SKM-1 (cell line): ENCODE measurements around the gene CCDC187.
"Not testable (repeated sequence)": the region's sequence is repeated elsewhere in the genome, so short reads cannot be mapped to it uniquely, and the experiment has no call there.

Experiments used
- DNase-seq: peaks from one replicate; lab custom pipeline; 2025; ENCODE audit not compliant: unreplicated experiment; lab: John Stamatoyannopoulos, UW

Gene CCDC187

GRCh38 chr9:136303825-136304416, at the start of gene CCDC187:
Gene CCDC187, minus strand, starts transcription at chr9:136304094. Its CDS starts 264 bp downstream, at chr9:136303830.
- DNase-seq, result no peak

DNA sequence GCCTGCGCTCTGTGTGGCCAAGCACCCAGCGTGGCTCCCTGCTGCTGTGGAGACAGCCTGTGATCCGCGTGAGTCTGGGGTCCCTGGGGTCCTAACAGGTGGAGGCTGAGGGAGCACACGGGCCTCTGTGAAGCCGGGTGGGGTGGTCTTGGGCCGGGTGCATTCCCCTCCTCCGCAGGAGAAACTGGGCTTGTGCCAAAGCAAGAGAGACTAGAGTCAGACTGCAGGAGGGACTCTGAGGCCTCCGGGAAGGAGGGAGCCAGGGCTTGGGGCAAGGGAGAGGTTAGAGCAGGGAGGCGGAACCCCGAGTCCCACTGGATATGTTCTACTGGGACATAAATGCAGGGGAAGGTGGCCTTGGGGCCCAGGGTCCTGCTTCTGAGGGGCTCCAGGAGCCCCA, 49.2 kb upstream of the CCDC187 start:
- no peak for DNase-seq

DNA sequence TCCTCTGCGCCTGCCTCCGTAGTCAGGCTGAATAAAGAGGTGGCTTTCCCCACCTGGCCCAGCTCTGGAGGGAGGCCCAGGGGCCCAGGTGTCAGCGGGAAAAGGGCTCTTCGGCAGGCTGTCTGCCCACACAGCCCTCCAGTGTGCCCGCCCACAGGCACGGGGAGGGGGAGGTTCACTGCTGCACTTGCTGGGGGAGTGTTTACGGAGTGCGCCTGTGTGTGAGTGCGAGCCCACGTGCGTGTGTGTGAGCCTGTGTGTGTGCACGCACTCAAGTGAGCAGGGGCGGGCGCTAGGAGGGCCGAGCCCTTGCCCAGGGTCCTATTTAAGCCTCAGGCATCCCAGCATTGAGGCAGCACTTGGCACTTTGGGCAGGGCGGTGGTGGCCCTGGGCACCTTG, 48.8 kb upstream of the CCDC187 start:
- no peak for DNase-seq

DNA sequence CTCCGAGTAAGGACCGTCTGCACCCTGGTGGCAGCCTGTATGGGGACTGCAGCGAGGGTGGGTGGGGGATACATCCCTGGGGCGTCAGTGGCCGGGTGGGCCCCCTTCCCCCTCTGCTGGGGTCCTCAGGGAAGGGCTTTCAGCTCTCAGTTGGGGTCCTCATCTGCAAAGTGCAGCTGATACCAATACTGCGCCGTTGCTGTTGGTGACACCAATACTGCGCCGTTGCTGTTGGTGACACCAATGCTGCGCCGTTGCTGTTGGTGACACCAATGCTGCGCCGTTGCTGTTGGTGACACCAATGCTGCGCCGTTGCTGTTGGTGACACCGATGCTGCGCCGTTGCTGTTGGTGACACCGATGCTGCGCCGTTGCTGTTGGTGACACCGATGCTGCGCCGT, 48.0 kb upstream of the CCDC187 start:
- DNase-seq, result not testable (repeated sequence)

DNA sequence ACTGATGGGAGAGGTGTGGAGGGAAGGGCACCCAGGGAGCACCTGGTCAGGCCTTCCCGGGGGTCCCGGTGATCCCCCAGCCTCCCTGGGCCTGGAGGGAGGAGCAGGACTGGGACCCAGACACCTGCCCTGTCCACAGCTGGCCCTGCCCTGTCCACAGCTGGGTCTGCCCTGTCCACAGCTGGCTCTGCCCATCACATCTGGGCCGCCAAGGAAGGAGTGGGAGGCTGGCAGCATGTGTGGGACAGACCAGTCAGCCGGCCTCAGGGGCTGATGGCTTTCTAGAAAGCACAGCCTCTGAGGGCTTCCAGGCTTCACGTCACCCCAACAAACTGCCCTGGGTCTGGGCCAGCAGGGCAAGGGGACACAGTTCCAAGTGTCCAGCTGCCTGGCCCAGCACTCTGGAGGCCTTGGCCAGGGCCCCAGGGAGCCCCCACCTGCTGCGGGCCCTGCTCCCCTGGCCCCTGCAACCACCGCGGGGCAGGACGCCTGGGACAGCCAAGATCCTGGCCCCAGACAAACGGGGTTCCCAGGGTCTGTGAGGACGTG, 47.4 kb upstream of the CCDC187 start:
- no peak for DNase-seq

DNA sequence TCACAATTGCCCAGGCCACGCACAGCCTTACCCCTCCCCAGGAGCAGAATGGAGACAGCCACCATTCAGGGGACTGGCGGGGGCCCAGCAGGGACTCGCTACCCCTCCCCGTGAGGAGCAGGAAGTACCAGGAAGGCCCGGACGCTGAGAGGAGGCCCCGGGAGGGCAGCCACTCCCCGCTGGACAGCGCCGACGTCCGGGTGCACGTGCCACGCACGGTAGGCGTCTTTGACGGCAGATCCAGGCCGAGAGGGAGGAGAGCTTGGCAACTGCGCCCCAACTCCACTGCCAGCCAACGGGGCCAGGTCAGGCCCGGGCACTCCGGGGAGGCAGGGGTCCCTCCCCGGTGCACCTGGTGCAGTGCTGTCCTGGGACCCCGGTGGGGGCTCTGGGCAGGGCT, 45.7 kb upstream of the CCDC187 start:
- DNase-seq, result no peak

DNA sequence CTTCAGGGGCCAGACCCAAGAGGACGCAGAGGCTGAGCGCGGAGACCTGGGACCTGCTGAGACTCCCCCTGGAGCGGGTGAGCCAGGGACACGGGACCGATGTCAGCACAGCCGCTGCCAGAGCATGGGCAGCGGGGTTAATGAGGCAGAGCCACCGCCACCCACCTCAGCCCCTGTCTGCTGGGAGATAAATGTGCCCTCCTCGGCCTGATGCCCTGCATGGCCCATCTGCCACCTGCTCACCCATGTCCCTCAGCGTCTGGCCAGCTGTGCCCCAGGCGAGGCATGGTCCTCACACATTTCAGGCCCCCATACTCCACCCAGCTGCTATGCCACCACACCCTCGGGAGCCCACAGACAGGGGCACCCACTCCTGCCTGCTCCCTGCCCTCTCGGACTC, 44.8 kb upstream of the CCDC187 start:
- no peak for DNase-seq

DNA sequence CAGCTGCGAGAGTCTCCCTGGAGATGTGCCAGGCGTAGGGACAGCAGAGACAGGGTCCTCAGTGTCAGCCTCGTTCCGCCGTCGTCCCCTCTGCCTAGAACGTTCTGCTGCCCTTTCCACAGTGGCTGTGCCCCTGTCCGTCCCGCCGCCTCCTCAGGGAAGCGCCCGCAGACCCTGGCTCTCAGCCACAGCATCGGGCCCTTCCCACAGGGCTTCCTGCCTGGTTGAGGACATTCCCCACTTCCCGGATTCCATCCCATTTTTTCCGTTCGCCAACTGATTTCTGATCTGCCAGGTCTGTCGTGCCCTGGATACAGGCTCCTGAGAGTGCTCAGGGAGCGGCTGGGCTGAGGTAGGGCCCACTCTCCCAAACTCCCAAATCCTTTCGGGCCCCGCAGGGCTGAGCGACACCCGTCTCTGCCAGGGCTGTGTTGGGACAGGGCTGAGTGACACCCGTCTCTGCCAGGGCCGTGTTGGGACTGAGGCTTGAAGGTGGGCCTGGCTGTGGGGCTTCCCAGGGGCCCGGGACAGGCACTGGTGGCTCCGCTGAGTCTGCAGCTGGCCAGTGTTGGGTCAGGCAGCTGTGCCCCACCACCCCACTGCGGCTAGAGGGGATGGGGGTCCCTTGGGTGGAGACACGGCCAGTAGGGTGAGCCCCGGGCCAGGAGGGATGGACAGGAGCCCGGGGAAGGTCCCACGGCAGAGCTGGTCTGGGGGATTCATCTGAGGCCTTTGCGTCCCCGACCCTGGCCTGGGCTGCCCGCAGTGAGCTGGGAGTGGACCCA, 43.8 kb upstream of the CCDC187 start:
- no peak for DNase-seq

- no peak for DNase-seq
These were observed 43.1 kb upstream of the CCDC187 start for GRCh38 chr9:136346927-136347465.

- DNase-seq, result no peak
These were observed 42.2 kb upstream of the CCDC187 start for GRCh38 chr9:136346157-136346481.

- no peak for DNase-seq
These were observed 41.6 kb upstream of the CCDC187 start for GRCh38 chr9:136345281-136346156.

DNA sequence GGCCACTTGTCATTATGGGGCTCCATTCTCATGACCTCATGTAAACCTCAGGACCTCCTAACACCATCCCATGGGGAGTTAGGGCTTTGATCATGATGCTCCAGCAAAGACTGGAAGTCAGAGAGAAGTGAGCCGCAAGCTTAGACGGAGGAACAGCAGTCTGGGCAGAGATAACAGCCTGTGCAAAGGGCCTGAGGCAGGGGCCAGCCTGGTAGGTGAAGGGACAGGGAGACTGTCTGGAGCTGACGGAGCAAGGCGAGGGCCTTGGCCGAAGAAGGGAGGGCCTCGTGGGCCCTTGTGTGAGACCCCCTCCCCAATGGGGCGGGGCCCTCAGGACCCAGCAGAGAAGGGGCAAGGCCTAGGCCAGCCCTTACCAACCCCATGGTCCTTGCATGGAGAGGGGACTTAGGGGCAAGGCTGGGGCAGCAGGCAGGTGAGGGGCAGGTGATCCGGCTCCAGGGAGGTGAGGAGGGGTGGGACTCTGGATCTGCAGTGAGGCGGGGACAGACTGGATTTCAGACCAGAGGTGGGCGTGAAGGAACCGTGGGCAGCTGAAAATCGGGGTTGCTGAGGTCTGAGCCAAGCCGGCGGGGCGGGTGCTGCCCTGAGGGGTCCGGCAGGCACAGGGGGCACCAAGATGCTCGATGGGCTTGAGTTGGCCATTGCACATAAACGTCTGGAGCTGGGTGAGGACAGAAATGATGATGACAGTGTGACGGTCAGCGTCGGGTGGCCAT, 40.8 kb upstream of the CCDC187 start:
- DNase-seq, result no peak

GRCh38 chr9:136343884-136344269, 40.0 kb upstream of the CCDC187 start:
- DNase-seq, result no peak

- no peak for DNase-seq
These were observed 39.4 kb upstream of the CCDC187 start for GRCh38 chr9:136343121-136343883.

DNA sequence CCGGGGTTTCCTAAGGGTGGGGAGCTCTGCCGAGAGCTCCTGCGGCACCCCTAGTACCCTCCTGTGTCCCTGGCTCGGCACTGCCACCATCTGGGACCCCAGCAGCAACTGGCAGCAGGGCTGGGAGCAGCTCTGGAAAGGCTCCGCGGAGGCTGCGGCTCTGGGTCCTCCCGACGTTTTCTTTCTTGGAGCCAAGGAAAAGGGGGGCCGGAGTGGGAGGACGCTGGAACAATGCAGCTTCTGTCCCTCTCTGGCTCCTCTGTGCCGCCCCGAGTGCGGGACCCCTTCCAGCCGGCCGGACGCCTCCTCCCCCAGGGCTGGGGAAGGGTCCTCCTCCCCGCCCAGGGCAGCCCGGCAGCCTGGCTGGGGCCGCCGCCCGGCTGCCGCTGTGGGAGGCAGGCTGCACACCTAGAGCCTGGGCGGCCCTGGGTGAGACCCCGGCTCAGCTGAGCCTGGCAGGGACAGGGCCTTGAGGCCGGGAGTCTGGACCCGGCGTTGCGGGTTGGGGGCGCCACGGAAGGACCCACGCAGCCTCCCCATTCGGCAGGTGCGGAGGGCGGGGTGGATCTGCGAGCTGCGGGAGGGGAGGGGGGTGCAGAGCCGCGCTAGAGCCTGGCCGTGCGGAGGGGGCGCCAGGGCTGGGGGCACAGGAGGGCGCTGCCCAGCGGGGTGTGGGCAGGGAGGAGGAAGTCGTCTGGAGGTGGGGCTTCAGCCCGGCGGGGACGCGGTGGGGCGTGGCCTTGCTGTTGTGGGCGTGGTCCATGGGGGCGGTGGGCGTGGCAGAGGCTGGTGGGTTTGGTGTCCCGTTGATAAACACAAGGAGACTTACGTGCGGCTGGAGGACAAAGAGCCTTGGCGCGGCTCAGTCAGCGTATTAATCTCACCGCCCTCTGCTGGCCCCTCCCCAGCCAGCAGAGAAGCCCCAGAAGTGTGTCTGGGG, 38.6 kb upstream of the CCDC187 start:
- no peak for DNase-seq

- no peak for DNase-seq
These were observed 37.9 kb upstream of the CCDC187 start for GRCh38 chr9:136341769-136342168.

- no peak for DNase-seq
These were observed 37.3 kb upstream of the CCDC187 start for GRCh38 chr9:136341042-136341655.

- no peak for DNase-seq
These were observed 36.6 kb upstream of the CCDC187 start for GRCh38 chr9:136340356-136341041.
